ENCODE data around the gene PAX5.

DNA sequence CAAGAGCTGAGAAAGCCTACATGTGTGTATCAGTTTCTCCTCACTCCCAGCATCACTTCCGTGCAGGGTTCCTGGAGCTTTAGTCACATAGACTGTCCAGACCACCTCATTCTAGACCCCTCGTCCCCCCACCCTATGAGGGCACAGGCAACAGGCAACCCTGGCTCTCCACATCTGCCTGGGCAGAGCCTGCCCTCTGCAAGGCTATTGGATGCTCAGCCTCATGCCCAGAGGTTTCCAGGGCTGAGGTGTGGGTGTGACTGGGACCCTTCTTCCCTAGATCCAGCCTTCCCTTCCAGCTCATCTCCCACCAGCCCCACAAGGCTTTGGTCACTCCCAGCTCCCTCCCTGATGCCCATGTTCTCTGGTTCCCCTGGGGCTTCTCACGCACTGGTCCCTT, 161.4 kb downstream of the PAX5 start:
- TF ChIP-seq KLF16 (tag by site-specific recombination; IDR thresholded peaks at IDR 0.05) (no peak), ZNF510 (tag by site-specific recombination; IDR thresholded peaks at IDR 0.05; ENCODE audit: insufficient replicate concordance) (no peak), MZF1 (tag by site-specific recombination; IDR thresholded peaks at IDR 0.05; ENCODE audit: borderline replicate concordance) (no peak), ZNF768 (tag by site-specific recombination; IDR thresholded peaks at IDR 0.05) (no peak), ZFP3 (tag by site-specific recombination; IDR thresholded peaks at IDR 0.05; ENCODE audit: low read depth) (no peak), ZNF248 (tag by site-specific recombination; IDR thresholded peaks at IDR 0.05) (no peak), ZNF596 (tag by site-specific recombination; IDR thresholded peaks at IDR 0.05) (no peak)
- TF ChIP-seq, protein P1, sequence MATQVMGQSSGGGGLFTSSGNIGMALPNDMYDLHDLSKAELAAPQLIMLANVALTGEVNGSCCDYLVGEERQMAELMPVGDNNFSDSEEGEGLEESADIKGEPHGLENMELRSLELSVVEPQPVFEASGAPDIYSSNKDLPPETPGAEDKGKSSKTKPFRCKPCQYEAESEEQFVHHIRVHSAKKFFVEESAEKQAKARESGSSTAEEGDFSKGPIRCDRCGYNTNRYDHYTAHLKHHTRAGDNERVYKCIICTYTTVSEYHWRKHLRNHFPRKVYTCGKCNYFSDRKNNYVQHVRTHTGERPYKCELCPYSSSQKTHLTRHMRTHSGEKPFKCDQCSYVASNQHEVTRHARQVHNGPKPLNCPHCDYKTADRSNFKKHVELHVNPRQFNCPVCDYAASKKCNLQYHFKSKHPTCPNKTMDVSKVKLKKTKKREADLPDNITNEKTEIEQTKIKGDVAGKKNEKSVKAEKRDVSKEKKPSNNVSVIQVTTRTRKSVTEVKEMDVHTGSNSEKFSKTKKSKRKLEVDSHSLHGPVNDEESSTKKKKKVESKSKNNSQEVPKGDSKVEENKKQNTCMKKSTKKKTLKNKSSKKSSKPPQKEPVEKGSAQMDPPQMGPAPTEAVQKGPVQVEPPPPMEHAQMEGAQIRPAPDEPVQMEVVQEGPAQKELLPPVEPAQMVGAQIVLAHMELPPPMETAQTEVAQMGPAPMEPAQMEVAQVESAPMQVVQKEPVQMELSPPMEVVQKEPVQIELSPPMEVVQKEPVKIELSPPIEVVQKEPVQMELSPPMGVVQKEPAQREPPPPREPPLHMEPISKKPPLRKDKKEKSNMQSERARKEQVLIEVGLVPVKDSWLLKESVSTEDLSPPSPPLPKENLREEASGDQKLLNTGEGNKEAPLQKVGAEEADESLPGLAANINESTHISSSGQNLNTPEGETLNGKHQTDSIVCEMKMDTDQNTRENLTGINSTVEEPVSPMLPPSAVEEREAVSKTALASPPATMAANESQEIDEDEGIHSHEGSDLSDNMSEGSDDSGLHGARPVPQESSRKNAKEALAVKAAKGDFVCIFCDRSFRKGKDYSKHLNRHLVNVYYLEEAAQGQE (tag by site-specific recombination; IDR thresholded peaks at IDR 0.05), result no peak

Data from HEK293 (cell line).